Tibial artery (tissue), 4 donors: ENCODE results near the gene SLC6A7.

Experiments used
- DNase-seq, 2 donors: peaks; one replicate each; pipeline ENCODE4 v3.0.0-alpha.2; 2019
- H3K27ac ChIP-seq, 2 donors: fragments of 200-600 bp; sonication (generic) in 1 of 2; 1 replicate in 1 of 2; 2 replicates in 1 of 2; pipeline ENCODE4 v1.5.1; 2018 to 2019; ENCODE audit warnings: mild to moderate bottlenecking in 1 of 2
- H3K27me3 ChIP-seq, 2 donors: fragments of 200-600 bp; sonication (generic) in 1 of 2; one replicate each; pipeline versions ENCODE4 v1.5.1 to v1.6.0; 2016 to 2019
- H3K36me3 ChIP-seq, 3 donors: fragments of 200-600 bp; sonication (generic) in 2 of 3; one replicate each; pipeline ENCODE4 v1.5.1; 2016 to 2019; ENCODE audit warnings: mild to moderate bottlenecking in 2 of 3
- H3K4me1 ChIP-seq, 4 donors: fragments of 200-600 bp; sonication (generic) in 2 of 4; 1 replicate in 3 of 4; 2 replicates in 1 of 4; pipeline ENCODE4 v1.5.1; 2016 to 2019
- H3K4me3 ChIP-seq, 2 donors: fragments of 200-600 bp; sonication (generic) in 1 of 2; 1 replicate in 1 of 2; 2 replicates in 1 of 2; pipeline ENCODE4 v1.5.1; 2018 to 2019; ENCODE audit warnings: mild to moderate bottlenecking in 2 of 2
- H3K9me3 ChIP-seq, 3 donors: fragments of 200-600 bp; sonication (generic) in 1 of 3; one replicate each; pipeline ENCODE4 v1.5.1; 2016 to 2019
- CTCF ChIP-seq, 2 experiments: fragments of 200-600 bp in 1 of 2; fragments of 450-650 bp in 1 of 2; IDR thresholded peaks; one replicate each; pipeline ENCODE4 v1.5.1; 2017 to 2019; ENCODE audit warnings: antibody characterized with exemption in 2 of 2, mild to moderate bottlenecking in 1 of 2, moderate library complexity in 1 of 2
- intact Hi-C: fragments of 100-400 bp; cut with DNase I; formaldehyde crosslinking; loops from one replicate; pipeline ENCODE4 v1.15.0; 2023; ENCODE audit warnings: low total_unique reads

The SLC6A7 gene

GRCh38 chr5:150172145-150172544, 17.7 kb upstream of the SLC6A7 start:
- no peak overlapping the region for H3K4me3 ChIP-seq
- no peaks in the 10 kb centered on the region for H3K9me3 ChIP-seq
- no peak overlapping the region for H3K27ac ChIP-seq
- intact Hi-C loops = no loop called here
- H3K4me1 ChIP-seq = peaks cover 0 to 22% (median 18%) of the 10 kb centered on the region in 4 donors
- no peak for DNase-seq
- no peaks in the 10 kb centered on the region for H3K36me3 ChIP-seq
- H3K27me3 ChIP-seq = no peaks in the 10 kb centered on the region
- no peak for TF ChIP-seq CTCF (IDR thresholded peaks at IDR 0.05)

- Histone ChIP-seq H3K27me3 (no peaks in the 10 kb centered on the region), H3K27ac (no peak overlapping the region), H3K9me3 (no peaks in the 10 kb centered on the region), H3K4me3 (no peak overlapping the region), H3K36me3 (no peaks in the 10 kb centered on the region), H3K4me1 (peaks cover 0 to 26% (median 22%) of the 10 kb centered on the region in 4 donors)
- TF ChIP-seq CTCF (IDR thresholded peaks at IDR 0.05) = no peak
- no peak for DNase-seq
- intact Hi-C loops = no loop called here
Measured at GRCh38 chr5:150172556-150172955, 17.3 kb upstream of the SLC6A7 start.

GRCh38 chr5:150173161-150173560, 16.7 kb upstream of the SLC6A7 start:
- TF ChIP-seq CTCF (IDR thresholded peaks at IDR 0.05) = no peak
- no peak overlapping the region for H3K4me3 ChIP-seq
- intact Hi-C loops = no loop called here
- H3K4me1 ChIP-seq = peaks cover 0 to 28% (median 22%) of the 10 kb centered on the region in 4 donors
- H3K36me3 ChIP-seq = no peaks in the 10 kb centered on the region
- no peak overlapping the region for H3K27ac ChIP-seq
- no peak for DNase-seq
- no peaks in the 10 kb centered on the region for H3K9me3 ChIP-seq
- no peaks in the 10 kb centered on the region for H3K27me3 ChIP-seq

- no peaks in the 10 kb centered on the region for H3K36me3 ChIP-seq
- intact Hi-C loops = no loop called here
- no peak for DNase-seq
- H3K4me3 ChIP-seq = no peak overlapping the region
- TF ChIP-seq CTCF (IDR thresholded peaks at IDR 0.05) = no peak
- H3K4me1 ChIP-seq = peaks cover 0 to 33% (median 24%) of the 10 kb centered on the region in 4 donors
- H3K27me3 ChIP-seq = no peaks in the 10 kb centered on the region
- no peaks in the 10 kb centered on the region for H3K9me3 ChIP-seq
- no peak overlapping the region for H3K27ac ChIP-seq
Measured at GRCh38 chr5:150174285-150174684, 15.6 kb upstream of the SLC6A7 start.

GRCh38 chr5:150175076-150175475, 14.8 kb upstream of the SLC6A7 start:
- intact Hi-C loops = no loop called here
- peaks cover 0 to 40% (median 32%) of the 10 kb centered on the region in 4 donors for H3K4me1 ChIP-seq
- H3K9me3 ChIP-seq = no peaks in the 10 kb centered on the region
- no peaks in the 10 kb centered on the region for H3K36me3 ChIP-seq
- H3K27me3 ChIP-seq = no peaks in the 10 kb centered on the region
- no peak for TF ChIP-seq CTCF (IDR thresholded peaks at IDR 0.05)
- peak overlapping the region; percentile 93 to 96 for H3K27ac ChIP-seq
- no peak for DNase-seq
- H3K4me3 ChIP-seq = no peak overlapping the region

- no peak for DNase-seq
- Histone ChIP-seq H3K9me3 (no peaks in the 10 kb centered on the region), H3K4me1 (peaks cover 0 to 45% (median 34%) of the 10 kb centered on the region in 4 donors), H3K27ac (peak overlapping the region; percentile 93 to 96), H3K27me3 (no peaks in the 10 kb centered on the region), H3K4me3 (no peak overlapping the region), H3K36me3 (no peaks in the 10 kb centered on the region)
- intact Hi-C loops = no loop called here
- peak; percentile 34 to 52 for TF ChIP-seq CTCF (IDR thresholded peaks at IDR 0.05)
Measured at GRCh38 chr5:150175536-150175935, 14.3 kb upstream of the SLC6A7 start.
